GM12892 (cell line): ENCODE results near the gene PPP1R37.

Experiments
- POLR2A ChIP-seq: IDR thresholded peaks from 2 replicates; pipeline ENCODE4 v1.6.1; 2011; ENCODE audit warnings: low read depth, low read length, control low read depth
- POLR2AphosphoS5 ChIP-seq: IDR thresholded peaks from 2 replicates; pipeline ENCODE4 v1.6.1; 2011; ENCODE audit warnings: low read depth, low read length, control low read depth
- TAF1 ChIP-seq: IDR thresholded peaks from 2 replicates; pipeline ENCODE4 v1.6.1; 2011; ENCODE audit warnings: low read depth, mild to moderate bottlenecking, control low read depth, low read length, borderline replicate concordance

- no peak for TF ChIP-seq POLR2AphosphoS5
- TF ChIP-seq POLR2A: no peak
- TF ChIP-seq TAF1: no peak
Measured at GRCh38 chr19:45140144-45140503, 47.1 kb downstream of the PPP1R37 start.
